Keratinocyte (primary cell): ENCODE results near the gene KLRG1.

Experiments used
- CTCF ChIP-seq, 3 experiments: IDR thresholded peaks in 1 of 3; conservative IDR thresholded peaks in 1 of 3; optimal IDR thresholded peaks in 1 of 3; 2 replicates in 2 of 3; 3 replicates in 1 of 3; pipeline versions ENCODE3 to v1.5.1; 2011; ENCODE audit warnings: low read length in 3 of 3, mild to moderate bottlenecking in 3 of 3, moderate library complexity in 2 of 3, control low read depth in 1 of 3, inconsistent platforms in 1 of 3; ENCODE audit not compliant: insufficient read depth in 2 of 3; ENCODE audit errors: extremely low read depth in 1 of 3
- EZH2 ChIP-seq: IDR thresholded peaks from one replicate; pipeline ENCODE4 v1.6.1; 2012; ENCODE audit warnings: inconsistent platforms, mild to moderate bottlenecking, low read length, moderate library complexity

- TF ChIP-seq CTCF (optimal IDR thresholded peaks at IDR 0.05 in 1 of 3, IDR thresholded peaks at IDR 0.05 in 1 of 3, conservative IDR thresholded peaks at IDR 0.05 in 1 of 3; ENCODE audit: extremely low read depth in 1 of 3, insufficient read depth in 2 of 3, low read length in 3 of 3) = no peak
- TF ChIP-seq EZH2 = no peak
Observed at GRCh38 chr12:8996682-8997405, 7.5 kb downstream of the KLRG1 start.
